WI38 (cell line): Measurements from ENCODE around the gene SPO11.

Experiments used
- H3K4me3 ChIP-seq: 2 replicates; pipeline ENCODE4 v1.5.1; 2011; ENCODE audit warnings: low read depth, mild to moderate bottlenecking, control low read depth, low read length
- CTCF ChIP-seq: IDR thresholded peaks from 2 replicates; pipeline ENCODE4 v1.5.1; 2012; ENCODE audit warnings: low read depth, mild to moderate bottlenecking, control low read depth, low read length

The SPO11 gene

GRCh38 chr20:57329608-57330221, at the start of gene SPO11:
SPO11 (plus strand) TSS chr20:57329803; CDS start chr20:57329868, 65 bp downstream.
- H3K4me3 ChIP-seq = no peak within 1 kb of the TSS
- no peak for TF ChIP-seq CTCF

- no peak for TF ChIP-seq CTCF
- H3K4me3 ChIP-seq = no peak overlapping the region
Observed at GRCh38 chr20:57280221-57280620, 49.4 kb upstream of the SPO11 start.

- H3K4me3 ChIP-seq = no peak overlapping the region
- TF ChIP-seq CTCF = no peak
Observed at GRCh38 chr20:57281900-57282299, 47.7 kb upstream of the SPO11 start.

- no peak for TF ChIP-seq CTCF
- H3K4me3 ChIP-seq = no peak overlapping the region
Observed at GRCh38 chr20:57282670-57283361, 46.8 kb upstream of the SPO11 start.

GRCh38 chr20:57283860-57284259, 45.7 kb upstream of the SPO11 start:
- TF ChIP-seq CTCF = no peak

GRCh38 chr20:57287007-57287880, 42.4 kb upstream of the SPO11 start:
- no peak overlapping the region for H3K4me3 ChIP-seq
- TF ChIP-seq CTCF = no peak

More at GRCh38 chr20:57283860-57284259, 45.7 kb upstream of the SPO11 start:
- H3K4me3 ChIP-seq = no peak overlapping the region
